Panc1 (cell line): Measurements from ENCODE around the gene PRPF40B. TPM values are rescaled to one million over a fixed set of nuclear protein-coding genes. Genes with fewer than 3 reads are reported as not detected.
"Not testable (repeated sequence)": the region's sequence is repeated elsewhere in the genome, so short reads cannot be mapped to it uniquely, and the experiment has no call there.

ENCODE experiments used
- ATAC-seq: fragments of 200-7000 bp; cut with Tn5 transposase; 2 replicates; pipeline ENCODE4 v1.9.1; 2020; ENCODE audit warnings: mild to moderate bottlenecking, moderate library complexity
- BruUV-seq: library from RNA; stranded (reverse); fragments of 400-500 nt; replicated peaks from 2 replicates; lab custom pipeline; 2021; lab: Mats Ljungman, UMichigan
- CTCF ChIA-PET: fragments of 300-600 bp; sonication (Branson Sonifier 250); formaldehyde crosslinking; loops from one replicate; lab custom pipeline; 2022; ENCODE audit warnings: antibody characterized with exemption; lab: Charles Lee
- POLR2A ChIA-PET: fragments of 300-600 bp; sonication (Branson Sonifier 250); formaldehyde crosslinking; loops from one replicate; lab custom pipeline; 2022; ENCODE audit warnings: antibody characterized with exemption; lab: Charles Lee
- DNase-seq: peaks from one replicate; pipeline ENCODE4 v3.0.0-alpha.2; 2010; ENCODE audit warnings: low read depth, low spot score
- H3K27ac ChIP-seq: 2 replicates; pipeline ENCODE4 v1.5.1; 2011; ENCODE audit warnings: mild to moderate bottlenecking, low read length, inconsistent platforms
- H3K27me3 ChIP-seq: fragments of 200-500 bp; sonication (Bioruptor generic); 2 replicates; pipeline ENCODE4 v1.6.0; 2014; ENCODE audit warnings: low read length, inconsistent platforms; ENCODE audit not compliant: control insufficient read depth, insufficient read depth
- H3K36me3 ChIP-seq: fragments of 200-500 bp; sonication (Bioruptor generic); 2 replicates; pipeline ENCODE4 v1.5.1; 2014; ENCODE audit warnings: inconsistent platforms, mild to moderate bottlenecking, low read length, moderate library complexity; ENCODE audit not compliant: control insufficient read depth, insufficient read depth
- H3K4me1 ChIP-seq: 2 replicates; pipeline ENCODE4 v1.5.1; 2011; ENCODE audit warnings: inconsistent platforms, mild to moderate bottlenecking, low read length, moderate library complexity; ENCODE audit not compliant: control insufficient read depth, insufficient read depth
- H3K4me3 ChIP-seq, 2 experiments: 2 replicates each; pipeline ENCODE4 v1.5.1; 2011 to 2012; ENCODE audit warnings: low read depth in 2 of 2, low read length in 2 of 2, mild to moderate bottlenecking in 2 of 2, inconsistent platforms in 1 of 2, moderate library complexity in 1 of 2
- H3K9me3 ChIP-seq: fragments of 200-500 bp; sonication (Bioruptor generic); 2 replicates; pipeline ENCODE4 v1.5.1; 2014; ENCODE audit warnings: low read depth, mild to moderate bottlenecking, inconsistent platforms, low read length, moderate library complexity; ENCODE audit not compliant: control insufficient read depth, insufficient read depth
- CTCF ChIP-seq: fragments of 450-650 bp; IDR thresholded peaks from 2 replicates; pipeline ENCODE4 v1.5.1; 2017; ENCODE audit warnings: mild to moderate bottlenecking
- POLR2AphosphoS5 ChIP-seq: IDR thresholded peaks from 2 replicates; pipeline ENCODE4 v1.6.1; 2012; ENCODE audit warnings: mild to moderate bottlenecking, low read depth, low read length, moderate library complexity
- REST ChIP-seq, 2 experiments: IDR thresholded peaks; 2 replicates each; pipeline ENCODE4 v1.6.1; 2011 to 2012; ENCODE audit warnings: low read depth in 2 of 2, control low read depth in 1 of 2, low read length in 1 of 2, mild to moderate bottlenecking in 1 of 2, moderate library complexity in 1 of 2; ENCODE audit not compliant: insufficient read depth in 1 of 2
- SIN3A ChIP-seq: IDR thresholded peaks from 2 replicates; pipeline ENCODE4 v1.6.1; 2012; ENCODE audit warnings: low read depth, mild to moderate bottlenecking, low read length, moderate library complexity, borderline replicate concordance; ENCODE audit not compliant: insufficient read depth
- TCF7L2 ChIP-seq: IDR thresholded peaks from 2 replicates; pipeline ENCODE4 v1.6.1; 2011; ENCODE audit warnings: mild to moderate bottlenecking, low read depth, low read length, inconsistent platforms
- in situ Hi-C: cut with HindIII; loops from 2 replicates; pipeline ENCODE4 v1.10.0; 2016; ENCODE audit warnings: low sequenced_read_pairs, low pct_unique_long_range_greater_than_20kb
- intact Hi-C: fragments of 100-400 bp; cut with micrococcal nuclease; formaldehyde crosslinking; loops from one replicate; pipeline ENCODE4 v1.10.0; 2022; ENCODE audit not compliant: unreplicated experiment
- total RNA-seq: library from RNA; stranded (reverse); gene quantifications from one replicate; pipeline ENCODE4 v1.2.1, GENCODE V29; 2021; ENCODE audit not compliant: unreplicated experiment

The PRPF40B gene
- total RNA-seq, 1 experiment from 2014 or later, result 26.3 TPM

- no peaks in the 10 kb centered on the region for H3K4me1 ChIP-seq
- BruUV-seq, result no TSS peak
- in situ Hi-C loops (no loop called here), intact Hi-C loops (no loop called here)
- H3K27ac ChIP-seq, result no peak overlapping the region
- no peaks in the 10 kb centered on the region for H3K9me3 ChIP-seq
- no peaks in the 10 kb centered on the region for H3K36me3 ChIP-seq
- TF ChIP-seq CTCF, result no peak
- TF ChIP-seq POLR2AphosphoS5, result no peak
- TF ChIP-seq TCF7L2, result no peak
- no peak for TF ChIP-seq REST (IDR thresholded peaks at IDR 0.05; ENCODE audit: insufficient read depth in 1 of 2, low read depth in 2 of 2, low read length in 1 of 2)
- no peak for TF ChIP-seq SIN3A
- CTCF ChIA-PET, result interaction anchor here (0.7 kb wide), 1 partner anchor 74 kb away, joined by 7 read pairs; no protein-coding TSS in a partner anchor
- POLR2A ChIA-PET, result interaction anchor here (0.6 kb wide), 1 partner anchor 357 kb away, joined by 6 read pairs; no protein-coding TSS in a partner anchor
- DNase-seq (no peak), ATAC-seq (peak; percentile 53)
- H3K4me3 ChIP-seq, result no peak overlapping the region
- H3K27me3 ChIP-seq, result no peaks in the 10 kb centered on the region
Observed at GRCh38 chr12:49609059-49609874, 14.1 kb upstream of the PRPF40B start.

- H3K9me3 ChIP-seq, result no peaks in the 10 kb centered on the region
- DNase-seq (no peak), ATAC-seq (peak; percentile 68)
- H3K4me3 ChIP-seq, result no peak overlapping the region
- H3K27ac ChIP-seq, result no peak overlapping the region
- no peaks in the 10 kb centered on the region for H3K4me1 ChIP-seq
- in situ Hi-C loops (no loop called here), intact Hi-C loops (no loop called here)
- CTCF ChIA-PET, result interaction anchor here (0.7 kb wide), 1 partner anchor 73 kb away, joined by 7 read pairs; no protein-coding TSS in a partner anchor
- H3K27me3 ChIP-seq, result no peaks in the 10 kb centered on the region
- no peak for TF ChIP-seq POLR2AphosphoS5
- POLR2A ChIA-PET, result no interaction called here
- no peaks in the 10 kb centered on the region for H3K36me3 ChIP-seq
- BruUV-seq, result no TSS peak
Observed at GRCh38 chr12:49609875-49610154, 13.5 kb upstream of the PRPF40B start.

- H3K27me3 ChIP-seq, H3K4me1 ChIP-seq, H3K36me3 ChIP-seq, in situ Hi-C loops, H3K9me3 ChIP-seq, BruUV-seq, ATAC-seq, H3K4me3 ChIP-seq, H3K27ac ChIP-seq, DNase-seq, intact Hi-C loops: not testable (repeated sequence)
- ChIA-PET POLR2A (interaction anchor here (0.6 kb wide), 1 partner anchor 30 kb away, joined by 3 read pairs; no protein-coding TSS in a partner anchor), CTCF (interaction anchor here (0.6 kb wide), 3 partner anchors 12 to 146 kb away, joined by 3 to 8 read pairs (median 3); no protein-coding TSS in a partner anchor)
Observed at GRCh38 chr12:49610785-49611184, 12.6 kb upstream of the PRPF40B start.
